Keratinocyte (primary cell): ENCODE measurements around the gene ARL9. TPM values are rescaled to one million over a fixed set of nuclear protein-coding genes. Genes with fewer than 3 reads are reported as not detected.

Source experiments
- DNase-seq: peaks from one replicate; pipeline ENCODE4 v3.0.0-alpha.2; 2011; ENCODE audit warnings: low read depth, missing footprints, low spot score
- FAIRE-seq: peaks from 2 replicates; lab custom pipeline; 2011; peaks lifted over from hg19 to GRCh38; lab: Jason Lieb, UNC
- H2AFZ ChIP-seq: 2 replicates; pipeline ENCODE4 v1.6.0; 2012; ENCODE audit warnings: low read length, control low read depth, inconsistent platforms; ENCODE audit not compliant: control insufficient read depth
- H3K27ac ChIP-seq: 2 replicates; pipeline ENCODE4 v1.5.1; 2011; ENCODE audit warnings: low read length; ENCODE audit not compliant: control insufficient read depth, insufficient read depth
- H3K27me3 ChIP-seq: 3 replicates; pipeline ENCODE4 v1.6.0; 2011; ENCODE audit warnings: low read length; ENCODE audit not compliant: control insufficient read depth, insufficient read depth; ENCODE audit errors: extremely low read depth
- H3K36me3 ChIP-seq, 2 experiments: 2 replicates in 1 of 2; 3 replicates in 1 of 2; pipeline ENCODE4 v1.5.1; 2011; ENCODE audit warnings: low read length in 2 of 2, mild to moderate bottlenecking in 1 of 2; ENCODE audit not compliant: control insufficient read depth in 2 of 2, insufficient read depth in 2 of 2; ENCODE audit errors: extremely low read depth in 1 of 2
- H3K4me1 ChIP-seq: 3 replicates; pipeline ENCODE4 v1.5.1; 2011; ENCODE audit warnings: low read length; ENCODE audit not compliant: control insufficient read depth, insufficient read depth; ENCODE audit errors: extremely low read depth
- H3K4me2 ChIP-seq: 3 replicates; pipeline ENCODE4 v1.6.0; 2011; ENCODE audit warnings: low read depth, low read length; ENCODE audit not compliant: control insufficient read depth, insufficient read depth; ENCODE audit errors: extremely low read depth
- H3K4me3 ChIP-seq, 3 experiments: fragments of 200-600 bp in 1 of 3; sonication (generic) in 1 of 3; 2 replicates in 2 of 3; 3 replicates in 1 of 3; pipeline ENCODE4 v1.5.1; 2011 to 2016; ENCODE audit warnings: low read length in 3 of 3, mild to moderate bottlenecking in 3 of 3, control low read depth in 2 of 3, inconsistent platforms in 1 of 3, low read depth in 1 of 3, mixed read lengths in 1 of 3, mixed run types in 1 of 3, moderate library complexity in 1 of 3; ENCODE audit not compliant: control insufficient read depth in 2 of 3, insufficient read depth in 2 of 3; ENCODE audit errors: extremely low read depth in 1 of 3
- H3K79me2 ChIP-seq: 2 replicates; pipeline ENCODE4 v1.6.0; 2012; ENCODE audit warnings: low read length; ENCODE audit not compliant: control insufficient read depth, insufficient read depth
- H3K9ac ChIP-seq: 3 replicates; pipeline ENCODE4 v1.6.0; 2011; ENCODE audit warnings: low read length; ENCODE audit not compliant: control insufficient read depth, insufficient read depth; ENCODE audit errors: extremely low read depth
- H3K9me1 ChIP-seq: 3 replicates; pipeline ENCODE4 v1.6.0; 2011; ENCODE audit warnings: low read length; ENCODE audit not compliant: control insufficient read depth, insufficient read depth; ENCODE audit errors: extremely low read depth
- H3K9me3 ChIP-seq: 2 replicates; pipeline ENCODE4 v1.5.1; 2012; ENCODE audit warnings: low read depth, low read length; ENCODE audit not compliant: control insufficient read depth
- H4K20me1 ChIP-seq: 3 replicates; pipeline ENCODE4 v1.6.0; 2011; ENCODE audit warnings: low read length; ENCODE audit not compliant: control insufficient read depth, insufficient read depth; ENCODE audit errors: extremely low read depth
- EZH2 ChIP-seq: IDR thresholded peaks from one replicate; pipeline ENCODE4 v1.6.1; 2012; ENCODE audit warnings: inconsistent platforms, mild to moderate bottlenecking, low read length, moderate library complexity
- dilution Hi-C: fragments of 300-500 bp; cut with MboI; formaldehyde crosslinking; loops from one replicate; pipeline ENCODE4 v1.7.0; 2020; ENCODE audit warnings: low sequenced_read_pairs; ENCODE audit not compliant: extremely low pct_ligation_motif_present
- polyA plus RNA-seq, 5 experiments: library from polyadenylated mRNA; depleted of rRNA in 3 of 5; stranded (reverse) in 3 of 5; stranded (forward) in 1 of 5; unstranded in 1 of 5; fragments of >200 nt; gene quantifications; 1 replicate in 1 of 5; 2 replicates in 3 of 5; 3 replicates in 1 of 5; pipeline versions ENCODE4 v1.2.1 to v1.2.3, GENCODE V29; 2011 to 2012; ENCODE audit warnings: missing spikeins in 2 of 5, low read depth in 1 of 5, low replicate concordance in 1 of 5
- TF ChIP-seq, protein P1 (sequence below), 3 experiments: IDR thresholded peaks in 1 of 3; conservative IDR thresholded peaks in 1 of 3; optimal IDR thresholded peaks in 1 of 3; 2 replicates in 2 of 3; 3 replicates in 1 of 3; pipeline versions ENCODE3 to v1.5.1; 2011; ENCODE audit warnings: low read length in 3 of 3, mild to moderate bottlenecking in 3 of 3, moderate library complexity in 2 of 3, control low read depth in 1 of 3, inconsistent platforms in 1 of 3; ENCODE audit not compliant: insufficient read depth in 2 of 3; ENCODE audit errors: extremely low read depth in 1 of 3

ARL9 gene
- polyA plus RNA-seq, 1 donor (not counting 4 experiments of a cell fraction or from before 2014, with no cell fraction given), result 0.47 TPM

DNA sequence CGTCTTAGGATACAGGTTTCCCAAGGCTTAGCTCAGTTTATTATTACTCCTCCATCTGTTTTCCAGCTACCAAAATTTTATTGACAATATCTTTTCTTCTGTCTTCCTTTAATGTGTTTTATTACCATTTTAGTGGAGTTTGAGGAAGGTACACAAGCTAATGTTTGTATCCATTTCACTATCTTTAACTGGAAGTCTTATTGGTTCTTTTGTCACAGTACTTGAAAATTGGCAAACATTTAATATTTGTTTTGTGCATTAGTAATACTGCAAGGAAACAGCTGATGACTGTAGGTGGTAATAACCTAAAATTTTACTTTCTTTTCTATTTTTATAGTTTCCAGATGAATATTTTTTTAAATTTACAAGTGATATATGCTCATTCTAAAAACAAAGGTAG, 9.3 kb upstream of the ARL9 start:
- dilution Hi-C loops, result no loop called here
- Histone ChIP-seq H3K9me1 (no peaks in the 10 kb centered on the region), H3K4me1 (no peaks in the 10 kb centered on the region), H3K9me3 (no peaks in the 10 kb centered on the region), H3K9ac (no peak overlapping the region), H3K27me3 (no peaks in the 10 kb centered on the region), H3K4me2 (no peak overlapping the region), H3K36me3 (peaks cover 6 to 23% of the 10 kb centered on the region in 2 experiments), H3K4me3 (no peak overlapping the region), H2AFZ (no peak overlapping the region), H3K79me2 (no peaks in the 10 kb centered on the region), H4K20me1 (no peaks in the 10 kb centered on the region), H3K27ac (no peak overlapping the region)
- DNase-seq (no peak), FAIRE-seq (no peak)
- TF ChIP-seq EZH2, result no peak
- TF ChIP-seq, protein P1, sequence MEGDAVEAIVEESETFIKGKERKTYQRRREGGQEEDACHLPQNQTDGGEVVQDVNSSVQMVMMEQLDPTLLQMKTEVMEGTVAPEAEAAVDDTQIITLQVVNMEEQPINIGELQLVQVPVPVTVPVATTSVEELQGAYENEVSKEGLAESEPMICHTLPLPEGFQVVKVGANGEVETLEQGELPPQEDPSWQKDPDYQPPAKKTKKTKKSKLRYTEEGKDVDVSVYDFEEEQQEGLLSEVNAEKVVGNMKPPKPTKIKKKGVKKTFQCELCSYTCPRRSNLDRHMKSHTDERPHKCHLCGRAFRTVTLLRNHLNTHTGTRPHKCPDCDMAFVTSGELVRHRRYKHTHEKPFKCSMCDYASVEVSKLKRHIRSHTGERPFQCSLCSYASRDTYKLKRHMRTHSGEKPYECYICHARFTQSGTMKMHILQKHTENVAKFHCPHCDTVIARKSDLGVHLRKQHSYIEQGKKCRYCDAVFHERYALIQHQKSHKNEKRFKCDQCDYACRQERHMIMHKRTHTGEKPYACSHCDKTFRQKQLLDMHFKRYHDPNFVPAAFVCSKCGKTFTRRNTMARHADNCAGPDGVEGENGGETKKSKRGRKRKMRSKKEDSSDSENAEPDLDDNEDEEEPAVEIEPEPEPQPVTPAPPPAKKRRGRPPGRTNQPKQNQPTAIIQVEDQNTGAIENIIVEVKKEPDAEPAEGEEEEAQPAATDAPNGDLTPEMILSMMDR (optimal IDR thresholded peaks at IDR 0.05 in 1 of 3, IDR thresholded peaks at IDR 0.05 in 1 of 3, conservative IDR thresholded peaks at IDR 0.05 in 1 of 3; ENCODE audit: extremely low read depth in 1 of 3, insufficient read depth in 2 of 3, low read length in 3 of 3), result no peak

DNA sequence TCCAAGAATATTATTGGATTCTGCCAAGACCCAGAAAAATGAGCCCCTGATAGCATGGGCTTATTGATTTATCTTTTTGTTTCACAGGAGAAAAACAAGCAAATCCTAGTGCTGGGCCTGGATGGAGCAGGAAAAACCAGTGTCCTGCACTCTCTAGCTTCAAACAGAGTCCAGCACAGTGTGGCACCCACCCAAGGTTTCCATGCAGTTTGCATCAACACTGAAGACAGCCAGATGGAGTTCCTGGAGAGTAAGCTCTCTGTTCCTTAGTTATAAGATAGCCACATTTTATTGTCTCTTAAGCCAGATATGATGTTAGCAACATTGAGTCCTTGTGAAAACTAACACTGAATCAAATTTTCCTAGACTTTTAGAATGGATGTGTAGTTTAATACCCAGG, 5.5 kb downstream of the ARL9 start:
- Histone ChIP-seq H3K79me2 (no peaks in the 10 kb centered on the region), H3K9me3 (no peaks in the 10 kb centered on the region), H2AFZ (no peak overlapping the region), H3K27ac (no peak overlapping the region), H3K36me3 (no peaks in the 10 kb centered on the region), H3K9ac (no peak overlapping the region), H3K27me3 (no peaks in the 10 kb centered on the region), H3K4me2 (no peak overlapping the region), H4K20me1 (no peaks in the 10 kb centered on the region), H3K9me1 (no peaks in the 10 kb centered on the region), H3K4me1 (peaks cover 4% of the 10 kb centered on the region), H3K4me3 (no peak overlapping the region)
- DNase-seq (no peak), FAIRE-seq (no peak)
- dilution Hi-C loops, result no loop called here
- TF ChIP-seq, protein P1 (optimal IDR thresholded peaks at IDR 0.05 in 1 of 3, IDR thresholded peaks at IDR 0.05 in 1 of 3, conservative IDR thresholded peaks at IDR 0.05 in 1 of 3; ENCODE audit: extremely low read depth in 1 of 3, insufficient read depth in 2 of 3, low read length in 3 of 3), result no peak
- TF ChIP-seq EZH2, result no peak
